AG09309 (cell line): ENCODE results near the gene ATP6AP1.
"Not testable (repeated sequence)": the region's sequence is repeated elsewhere in the genome, so short reads cannot be mapped to it uniquely, and the experiment has no call there.

Experiments
- DNase-seq: peaks from one replicate; pipeline ENCODE4 v3.0.0-alpha.2; 2010; ENCODE audit warnings: low read depth
- H3K4me3 ChIP-seq: 2 replicates; pipeline ENCODE4 v1.5.1; 2011; ENCODE audit warnings: mild to moderate bottlenecking, low read depth, low read length, moderate library complexity; ENCODE audit not compliant: control insufficient read depth
- CTCF ChIP-seq: IDR thresholded peaks from 2 replicates; pipeline ENCODE4 v1.5.1; 2011; ENCODE audit warnings: mild to moderate bottlenecking, low read depth, low read length, inconsistent platforms; ENCODE audit not compliant: insufficient read depth, control insufficient read depth; ENCODE audit errors: missing control alignments

Gene ATP6AP1

DNA sequence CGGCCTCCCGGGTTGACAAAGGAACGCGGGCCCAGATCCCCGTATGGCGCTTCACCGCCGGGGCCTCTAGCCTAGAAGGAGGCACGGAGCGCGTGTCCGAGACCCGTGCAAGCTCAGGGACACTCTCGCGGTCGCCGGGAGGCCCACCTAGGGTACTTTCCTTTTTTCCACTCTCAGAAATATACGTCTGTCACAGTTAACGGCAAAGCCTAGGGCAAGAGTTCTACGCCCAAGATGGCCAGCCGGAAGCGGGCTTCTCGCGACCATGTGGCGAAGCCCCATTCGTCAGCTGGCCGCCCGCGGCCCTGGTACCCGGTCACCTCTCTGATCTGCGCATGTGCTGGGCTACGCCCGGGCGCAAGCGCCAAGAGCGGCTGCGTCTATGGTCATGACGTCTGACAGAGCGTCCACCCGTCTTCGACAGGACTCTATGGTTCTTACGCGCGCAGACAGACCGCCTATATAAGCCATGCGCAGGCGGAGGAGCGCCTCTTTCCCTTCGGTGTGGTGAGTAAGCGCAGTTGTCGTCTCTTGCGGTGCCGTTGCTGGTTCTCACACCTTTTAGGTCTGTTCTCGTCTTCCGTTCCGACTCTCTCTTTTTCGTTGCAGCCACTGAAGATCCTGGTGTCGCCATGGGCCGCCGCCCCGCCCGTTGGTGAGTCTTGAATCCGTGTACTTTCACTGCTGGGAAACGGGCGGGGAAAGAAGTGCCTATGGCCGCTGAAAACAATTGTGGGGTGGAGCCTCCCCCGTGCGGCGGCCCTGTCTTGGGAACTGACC lies 30.4 kb upstream of the ATP6AP1 start, which contains the start of gene RPL10:
TSS of gene RPL10 (plus strand) at position 490 of the 780 bp plus-strand sequence. CDS start at position 633, 143 bp downstream.
- TF ChIP-seq CTCF = no peak
- peak; percentile 93 for DNase-seq
- H3K4me3 ChIP-seq = peak within 1 kb of the TSS; percentile 69

GRCh38 chrX:154398668-154399526 lies 29.6 kb upstream of the ATP6AP1 start:
- peak overlapping the region; percentile 69 for H3K4me3 ChIP-seq
- peak; percentile 33 for DNase-seq
- peak; percentile 81 for TF ChIP-seq CTCF

- TF ChIP-seq CTCF = no peak
- peak overlapping the region; percentile 69 for H3K4me3 ChIP-seq
- DNase-seq = no peak
Observed at GRCh38 chrX:154399527-154400368, 28.7 kb upstream of the ATP6AP1 start.

GRCh38 chrX:154400369-154400817 lies 28.1 kb upstream of the ATP6AP1 start:
- not testable (repeated sequence) for DNase-seq
- H3K4me3 ChIP-seq = peak overlapping the region; percentile 69

DNA sequence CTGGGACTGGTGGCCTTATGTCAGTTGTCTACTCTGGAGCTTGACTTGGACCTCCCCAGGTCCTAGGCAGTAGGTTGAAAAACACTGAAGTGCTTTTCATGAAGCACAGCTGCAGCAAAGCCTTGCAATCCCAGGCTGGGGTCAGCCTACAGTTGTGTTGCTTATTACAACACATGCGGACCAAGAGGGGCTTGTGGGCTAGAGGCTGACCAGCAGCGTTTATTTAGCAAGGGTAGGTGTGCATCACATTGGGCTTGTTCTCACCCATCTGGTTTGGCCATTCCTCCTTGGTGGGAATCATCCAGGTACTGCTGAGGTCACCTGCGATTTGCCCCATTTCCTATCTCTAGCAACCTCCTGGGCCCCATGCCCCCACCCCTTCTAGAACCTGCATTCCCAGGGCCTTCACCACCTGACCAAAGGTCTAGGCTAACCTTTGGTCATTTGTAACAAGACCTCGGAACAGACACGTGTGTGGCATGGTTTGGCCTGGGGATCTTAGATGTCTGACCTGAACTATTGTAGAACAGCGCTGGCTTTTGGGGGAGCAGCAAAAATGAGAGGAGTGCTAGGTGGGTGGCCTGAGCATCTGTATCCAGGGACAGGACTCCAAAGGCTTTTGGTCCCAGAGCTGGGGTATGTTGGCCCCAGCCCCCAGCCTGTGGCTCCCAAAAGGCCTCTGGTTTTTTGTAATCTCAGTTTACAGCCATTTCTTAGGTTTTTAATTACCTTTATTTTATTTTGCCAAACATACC lies 27.3 kb upstream of the ATP6AP1 start:
- TF ChIP-seq CTCF = no peak
- no peak overlapping the region for H3K4me3 ChIP-seq
- DNase-seq = no peak

DNA sequence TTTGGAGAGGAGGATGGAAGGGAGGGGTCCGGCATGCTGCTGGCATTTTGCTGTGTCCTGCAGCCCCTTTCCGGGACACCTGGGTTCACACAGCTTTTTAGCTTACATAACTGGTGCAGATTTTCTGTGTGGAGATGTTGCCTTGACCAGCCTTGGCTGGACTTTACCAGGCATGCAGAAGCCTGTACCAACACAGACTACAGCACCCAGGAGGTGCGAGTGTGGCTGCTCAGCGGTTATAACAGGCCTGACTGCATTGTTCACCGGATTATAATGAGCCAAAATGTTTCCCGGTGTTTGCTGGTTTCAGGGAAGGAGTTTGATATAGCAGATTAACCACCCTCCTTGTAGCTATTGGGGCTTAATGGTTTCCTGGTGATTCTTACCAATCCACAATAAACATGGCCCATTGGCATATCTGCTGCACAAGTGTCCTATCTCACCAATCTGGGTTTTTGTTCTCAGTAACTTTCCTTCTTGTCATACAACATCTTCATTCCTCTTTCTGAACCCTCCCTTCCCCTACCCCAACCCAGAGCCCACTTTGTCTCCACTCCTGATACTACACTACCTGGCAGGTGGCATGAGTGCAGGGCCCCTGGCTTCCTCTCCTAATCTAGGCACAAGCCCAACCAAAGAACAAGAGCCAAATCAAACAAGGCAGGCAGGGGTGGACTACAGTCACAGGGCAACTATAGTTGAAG lies 26.4 kb upstream of the ATP6AP1 start:
- DNase-seq = no peak
- H3K4me3 ChIP-seq = no peak overlapping the region
- TF ChIP-seq CTCF = no peak
